GM18873 (cell line): ENCODE data around the gene ARHGEF26.

Source experiments
- ATAC-seq: cut with Tn5 transposase; IDR thresholded peaks from one replicate; pipeline ENCODE4 v1.9.1; 2021; ENCODE audit warnings: mild to moderate bottlenecking, moderate library complexity, moderate number of reproducible peaks; ENCODE audit not compliant: unreplicated experiment, low FRiP score

Gene ARHGEF26

GRCh38 chr3:154244644-154245043 lies 123.5 kb downstream of the ARHGEF26 start:
- ATAC-seq = no peak

GRCh38 chr3:154247806-154248415 lies 126.7 kb downstream of the ARHGEF26 start:
- no peak for ATAC-seq

GRCh38 chr3:154250291-154250690 lies 129.1 kb downstream of the ARHGEF26 start:
- ATAC-seq = no peak

GRCh38 chr3:154251610-154252009 lies 130.4 kb downstream of the ARHGEF26 start:
- no peak for ATAC-seq

- ATAC-seq = peak; percentile 74
Observed at GRCh38 chr3:154252759-154253638, 131.8 kb downstream of the ARHGEF26 start.

- no peak for ATAC-seq
Observed at GRCh38 chr3:154254527-154254926, 133.3 kb downstream of the ARHGEF26 start.

- ATAC-seq = no peak
Observed at GRCh38 chr3:154273381-154273780, 152.2 kb downstream of the ARHGEF26 start.

GRCh38 chr3:154274348-154274747 lies 153.2 kb downstream of the ARHGEF26 start:
- ATAC-seq = no peak

GRCh38 chr3:154275292-154275691 lies 154.1 kb downstream of the ARHGEF26 start:
- no peak for ATAC-seq

- no peak for ATAC-seq
Observed at GRCh38 chr3:154275965-154276364, 154.8 kb downstream of the ARHGEF26 start.

GRCh38 chr3:154280161-154280560 lies 159.0 kb downstream of the ARHGEF26 start:
- no peak for ATAC-seq

GRCh38 chr3:154285221-154285620 lies 164.0 kb downstream of the ARHGEF26 start:
- no peak for ATAC-seq

- no peak for ATAC-seq
Observed at GRCh38 chr3:154290187-154290586, 169.0 kb downstream of the ARHGEF26 start.

- ATAC-seq = no peak
Observed at GRCh38 chr3:154294016-154294415, 172.8 kb downstream of the ARHGEF26 start.

GRCh38 chr3:154301561-154301960 lies 180.4 kb downstream of the ARHGEF26 start:
- no peak for ATAC-seq

GRCh38 chr3:154304116-154304786 lies 183.1 kb downstream of the ARHGEF26 start:
- ATAC-seq = no peak

- ATAC-seq = no peak
Observed at GRCh38 chr3:154304936-154305335, 183.7 kb downstream of the ARHGEF26 start.

- ATAC-seq = no peak
Observed at GRCh38 chr3:154307363-154307762, 186.2 kb downstream of the ARHGEF26 start.
